Keratinocyte (primary cell): Measurements from ENCODE around the gene INHA. TPM values are rescaled to one million over a fixed set of nuclear protein-coding genes. Genes with fewer than 3 reads are reported as not detected.

Experiments used
- DNase-seq: peaks from one replicate; pipeline ENCODE4 v3.0.0-alpha.2; 2011; ENCODE audit warnings: low read depth, missing footprints, low spot score
- FAIRE-seq: peaks from 2 replicates; lab custom pipeline; 2011; peaks lifted over from hg19 to GRCh38; lab: Jason Lieb, UNC
- H2AFZ ChIP-seq: 2 replicates; pipeline ENCODE4 v1.6.0; 2012; ENCODE audit warnings: low read length, control low read depth, inconsistent platforms; ENCODE audit not compliant: control insufficient read depth
- H3K27ac ChIP-seq: 2 replicates; pipeline ENCODE4 v1.5.1; 2011; ENCODE audit warnings: low read length; ENCODE audit not compliant: control insufficient read depth, insufficient read depth
- H3K27me3 ChIP-seq: 3 replicates; pipeline ENCODE4 v1.6.0; 2011; ENCODE audit warnings: low read length; ENCODE audit not compliant: control insufficient read depth, insufficient read depth; ENCODE audit errors: extremely low read depth
- H3K36me3 ChIP-seq, 2 experiments: 2 replicates in 1 of 2; 3 replicates in 1 of 2; pipeline ENCODE4 v1.5.1; 2011; ENCODE audit warnings: low read length in 2 of 2, mild to moderate bottlenecking in 1 of 2; ENCODE audit not compliant: control insufficient read depth in 2 of 2, insufficient read depth in 2 of 2; ENCODE audit errors: extremely low read depth in 1 of 2
- H3K4me1 ChIP-seq: 3 replicates; pipeline ENCODE4 v1.5.1; 2011; ENCODE audit warnings: low read length; ENCODE audit not compliant: control insufficient read depth, insufficient read depth; ENCODE audit errors: extremely low read depth
- H3K4me2 ChIP-seq: 3 replicates; pipeline ENCODE4 v1.6.0; 2011; ENCODE audit warnings: low read depth, low read length; ENCODE audit not compliant: control insufficient read depth, insufficient read depth; ENCODE audit errors: extremely low read depth
- H3K4me3 ChIP-seq, 3 experiments: fragments of 200-600 bp in 1 of 3; sonication (generic) in 1 of 3; 2 replicates in 2 of 3; 3 replicates in 1 of 3; pipeline ENCODE4 v1.5.1; 2011 to 2016; ENCODE audit warnings: low read length in 3 of 3, mild to moderate bottlenecking in 3 of 3, control low read depth in 2 of 3, inconsistent platforms in 1 of 3, low read depth in 1 of 3, mixed read lengths in 1 of 3, mixed run types in 1 of 3, moderate library complexity in 1 of 3; ENCODE audit not compliant: control insufficient read depth in 2 of 3, insufficient read depth in 2 of 3; ENCODE audit errors: extremely low read depth in 1 of 3
- H3K79me2 ChIP-seq: 2 replicates; pipeline ENCODE4 v1.6.0; 2012; ENCODE audit warnings: low read length; ENCODE audit not compliant: control insufficient read depth, insufficient read depth
- H3K9ac ChIP-seq: 3 replicates; pipeline ENCODE4 v1.6.0; 2011; ENCODE audit warnings: low read length; ENCODE audit not compliant: control insufficient read depth, insufficient read depth; ENCODE audit errors: extremely low read depth
- H3K9me1 ChIP-seq: 3 replicates; pipeline ENCODE4 v1.6.0; 2011; ENCODE audit warnings: low read length; ENCODE audit not compliant: control insufficient read depth, insufficient read depth; ENCODE audit errors: extremely low read depth
- H3K9me3 ChIP-seq: 2 replicates; pipeline ENCODE4 v1.5.1; 2012; ENCODE audit warnings: low read depth, low read length; ENCODE audit not compliant: control insufficient read depth
- H4K20me1 ChIP-seq: 3 replicates; pipeline ENCODE4 v1.6.0; 2011; ENCODE audit warnings: low read length; ENCODE audit not compliant: control insufficient read depth, insufficient read depth; ENCODE audit errors: extremely low read depth
- EZH2 ChIP-seq: IDR thresholded peaks from one replicate; pipeline ENCODE4 v1.6.1; 2012; ENCODE audit warnings: inconsistent platforms, mild to moderate bottlenecking, low read length, moderate library complexity
- dilution Hi-C: fragments of 300-500 bp; cut with MboI; formaldehyde crosslinking; loops from one replicate; pipeline ENCODE4 v1.7.0; 2020; ENCODE audit warnings: low sequenced_read_pairs; ENCODE audit not compliant: extremely low pct_ligation_motif_present
- polyA plus RNA-seq, 5 experiments: library from polyadenylated mRNA; depleted of rRNA in 3 of 5; stranded (reverse) in 3 of 5; stranded (forward) in 1 of 5; unstranded in 1 of 5; fragments of >200 nt; gene quantifications; 1 replicate in 1 of 5; 2 replicates in 3 of 5; 3 replicates in 1 of 5; pipeline versions ENCODE4 v1.2.1 to v1.2.3, GENCODE V29; 2011 to 2012; ENCODE audit warnings: missing spikeins in 2 of 5, low read depth in 1 of 5, low replicate concordance in 1 of 5
- TF ChIP-seq, protein P1 (sequence below), 3 experiments: IDR thresholded peaks in 1 of 3; conservative IDR thresholded peaks in 1 of 3; optimal IDR thresholded peaks in 1 of 3; 2 replicates in 2 of 3; 3 replicates in 1 of 3; pipeline versions ENCODE3 to v1.5.1; 2011; ENCODE audit warnings: low read length in 3 of 3, mild to moderate bottlenecking in 3 of 3, moderate library complexity in 2 of 3, control low read depth in 1 of 3, inconsistent platforms in 1 of 3; ENCODE audit not compliant: insufficient read depth in 2 of 3; ENCODE audit errors: extremely low read depth in 1 of 3

INHA gene
- polyA plus RNA-seq, 1 donor (not counting 4 experiments of a cell fraction or from before 2014, with no cell fraction given): 0.18 TPM

GRCh38 chr2:219578811-219579613 is 6.9 kb downstream of the INHA start:
- Histone ChIP-seq H3K9me3 (no peaks in the 10 kb centered on the region), H3K9ac (no peak overlapping the region), H3K9me1 (no peaks in the 10 kb centered on the region), H3K79me2 (no peaks in the 10 kb centered on the region), H3K4me2 (no peak overlapping the region), H4K20me1 (no peaks in the 10 kb centered on the region), H3K27ac (no peak overlapping the region), H3K4me1 (no peaks in the 10 kb centered on the region), H3K27me3 (peaks cover 6% of the 10 kb centered on the region), H3K4me3 (no peak overlapping the region), H3K36me3 (no peaks in the 10 kb centered on the region), H2AFZ (no peak overlapping the region)
- TF ChIP-seq, protein P1, sequence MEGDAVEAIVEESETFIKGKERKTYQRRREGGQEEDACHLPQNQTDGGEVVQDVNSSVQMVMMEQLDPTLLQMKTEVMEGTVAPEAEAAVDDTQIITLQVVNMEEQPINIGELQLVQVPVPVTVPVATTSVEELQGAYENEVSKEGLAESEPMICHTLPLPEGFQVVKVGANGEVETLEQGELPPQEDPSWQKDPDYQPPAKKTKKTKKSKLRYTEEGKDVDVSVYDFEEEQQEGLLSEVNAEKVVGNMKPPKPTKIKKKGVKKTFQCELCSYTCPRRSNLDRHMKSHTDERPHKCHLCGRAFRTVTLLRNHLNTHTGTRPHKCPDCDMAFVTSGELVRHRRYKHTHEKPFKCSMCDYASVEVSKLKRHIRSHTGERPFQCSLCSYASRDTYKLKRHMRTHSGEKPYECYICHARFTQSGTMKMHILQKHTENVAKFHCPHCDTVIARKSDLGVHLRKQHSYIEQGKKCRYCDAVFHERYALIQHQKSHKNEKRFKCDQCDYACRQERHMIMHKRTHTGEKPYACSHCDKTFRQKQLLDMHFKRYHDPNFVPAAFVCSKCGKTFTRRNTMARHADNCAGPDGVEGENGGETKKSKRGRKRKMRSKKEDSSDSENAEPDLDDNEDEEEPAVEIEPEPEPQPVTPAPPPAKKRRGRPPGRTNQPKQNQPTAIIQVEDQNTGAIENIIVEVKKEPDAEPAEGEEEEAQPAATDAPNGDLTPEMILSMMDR (optimal IDR thresholded peaks at IDR 0.05 in 1 of 3, IDR thresholded peaks at IDR 0.05 in 1 of 3, conservative IDR thresholded peaks at IDR 0.05 in 1 of 3; ENCODE audit: extremely low read depth in 1 of 3, insufficient read depth in 2 of 3, low read length in 3 of 3): no peak
- TF ChIP-seq EZH2: no peak
- dilution Hi-C loops: no loop called here
- DNase-seq: no peak
- FAIRE-seq: no peak

DNA sequence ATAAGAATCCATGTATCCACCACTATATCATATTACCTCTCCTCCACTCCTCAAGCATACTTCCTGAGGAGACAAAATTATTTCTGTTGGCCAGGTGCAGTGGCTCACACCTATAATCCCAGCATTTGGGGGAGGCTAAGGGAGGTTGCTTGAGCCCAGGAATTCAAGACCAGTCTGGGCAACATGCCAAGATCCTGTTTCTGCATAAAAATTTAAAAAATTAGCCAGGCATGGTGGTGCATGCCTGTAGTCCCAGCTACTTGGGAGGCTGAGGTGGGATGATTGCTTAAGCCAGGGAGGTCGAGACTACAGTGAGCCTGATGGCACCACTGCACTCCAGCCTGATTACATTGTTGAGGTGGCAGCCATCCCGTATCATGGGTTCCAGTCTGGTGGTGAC is 9.2 kb downstream of the INHA start:
- TF ChIP-seq, protein P1 (optimal IDR thresholded peaks at IDR 0.05 in 1 of 3, IDR thresholded peaks at IDR 0.05 in 1 of 3, conservative IDR thresholded peaks at IDR 0.05 in 1 of 3; ENCODE audit: extremely low read depth in 1 of 3, insufficient read depth in 2 of 3, low read length in 3 of 3): no peak
- TF ChIP-seq EZH2: no peak
- Histone ChIP-seq H3K4me1 (no peaks in the 10 kb centered on the region), H4K20me1 (no peaks in the 10 kb centered on the region), H3K4me3 (no peak overlapping the region), H3K9me1 (no peaks in the 10 kb centered on the region), H3K9ac (no peak overlapping the region), H3K4me2 (no peak overlapping the region), H3K36me3 (no peaks in the 10 kb centered on the region), H3K27me3 (peaks cover 6% of the 10 kb centered on the region), H2AFZ (no peak overlapping the region), H3K27ac (no peak overlapping the region), H3K9me3 (no peaks in the 10 kb centered on the region), H3K79me2 (no peaks in the 10 kb centered on the region)
- no peak for DNase-seq
- dilution Hi-C loops: no loop called here
- no peak for FAIRE-seq
